Type B pancreatic cell (in vitro differentiated cells): ENCODE data around the gene MT2A. TPM values are rescaled to one million over a fixed set of nuclear protein-coding genes. Genes with fewer than 3 reads are reported as not detected.

Experiments used
- DNase-seq: peaks from one replicate; pipeline ENCODE4 v3.0.0; 2021; ENCODE audit warnings: mixed read lengths; ENCODE audit not compliant: unreplicated experiment; ENCODE audit errors: extremely low spot score
- H3K27ac Mint-ChIP-seq: 2 replicates; pipeline ENCODE4 v1.8.0; 2021; ENCODE audit warnings: mild to moderate bottlenecking, mixed read lengths
- H3K27me3 Mint-ChIP-seq: 2 replicates; pipeline ENCODE4 v1.8.0; 2021; ENCODE audit warnings: mixed read lengths
- H3K36me3 Mint-ChIP-seq: 2 replicates; pipeline ENCODE4 v1.8.0; 2021; ENCODE audit warnings: mixed read lengths
- H3K4me1 Mint-ChIP-seq: one replicate; pipeline ENCODE4 v1.8.0; 2021; ENCODE audit warnings: mixed read lengths; ENCODE audit not compliant: unreplicated experiment
- H3K4me3 Mint-ChIP-seq: 2 replicates; pipeline ENCODE4 v1.8.0; 2021; ENCODE audit warnings: mild to moderate bottlenecking, mixed read lengths
- H3K9me3 Mint-ChIP-seq: 2 replicates; pipeline ENCODE4 v1.8.0; 2021; ENCODE audit warnings: mixed read lengths
- CTCF ChIP-seq: fragments of 200-600 bp; sonication (generic); conservative IDR thresholded peaks from 2 replicates; pipeline ENCODE4 v1.5.0; 2021; ENCODE audit warnings: antibody characterized with exemption, mild to moderate bottlenecking
- total RNA-seq: library from RNA; stranded (reverse); gene quantifications from 2 replicates; pipeline ENCODE4 v1.2.1, GENCODE V29; 2021; ENCODE audit warnings: low replicate concordance

MT2A gene
- total RNA-seq, 1 donor from 2014 or later = 18.2 TPM

GRCh38 chr16:56632848-56633365, 24.5 kb downstream of the MT2A start:
- H3K27ac Mint-ChIP-seq = no peak overlapping the region

GRCh38 chr16:56633535-56633934, 25.2 kb downstream of the MT2A start:
- TF ChIP-seq CTCF = no peak
- no peak for DNase-seq
- Mint-ChIP-seq H3K36me3 (no peaks in the 10 kb centered on the region), H3K27me3 (peaks cover 96% of the 10 kb centered on the region), H3K9me3 (no peaks in the 10 kb centered on the region), H3K27ac (no peak overlapping the region), H3K4me1 (peaks cover 11% of the 10 kb centered on the region), H3K4me3 (no peak overlapping the region)

More at GRCh38 chr16:56632848-56633365, 24.5 kb downstream of the MT2A start:
- DNase-seq = no peak
- Mint-ChIP-seq H3K4me1 (peaks cover 10% of the 10 kb centered on the region), H3K4me3 (peak overlapping the region; percentile 67), H3K9me3 (no peaks in the 10 kb centered on the region), H3K36me3 (no peaks in the 10 kb centered on the region), H3K27me3 (peaks cover 93% of the 10 kb centered on the region)
- TF ChIP-seq CTCF = no peak

GRCh38 chr16:56634715-56635440, 26.5 kb downstream of the MT2A start:
- DNase-seq = no peak

GRCh38 chr16:56635441-56635967, 27.1 kb downstream of the MT2A start:
- DNase-seq = no peak
- no peak for TF ChIP-seq CTCF
- H3K4me1 Mint-ChIP-seq = peaks cover 9% of the 10 kb centered on the region
- H3K4me3 Mint-ChIP-seq = no peak overlapping the region
- no peaks in the 10 kb centered on the region for H3K9me3 Mint-ChIP-seq
- H3K27me3 Mint-ChIP-seq = peaks cover 96% of the 10 kb centered on the region
- no peak overlapping the region for H3K27ac Mint-ChIP-seq
- H3K36me3 Mint-ChIP-seq = no peaks in the 10 kb centered on the region

More at GRCh38 chr16:56634715-56635440, 26.5 kb downstream of the MT2A start:
- TF ChIP-seq CTCF = no peak
- Mint-ChIP-seq H3K36me3 (no peaks in the 10 kb centered on the region), H3K9me3 (no peaks in the 10 kb centered on the region), H3K4me3 (peak overlapping the region; percentile 29), H3K4me1 (peaks cover 9% of the 10 kb centered on the region), H3K27me3 (peaks cover 96% of the 10 kb centered on the region), H3K27ac (no peak overlapping the region)

- DNase-seq = no peak
- Mint-ChIP-seq H3K36me3 (no peaks in the 10 kb centered on the region), H3K27ac (no peak overlapping the region), H3K4me1 (peaks cover 9% of the 10 kb centered on the region), H3K4me3 (no peak overlapping the region), H3K27me3 (peaks cover 96% of the 10 kb centered on the region), H3K9me3 (no peaks in the 10 kb centered on the region)
- TF ChIP-seq CTCF = no peak
These were observed 28.4 kb downstream of the MT2A start for GRCh38 chr16:56636616-56637413.
